NT2/D1 (cell line): ENCODE measurements around the gene SWT1.

ENCODE experiments used
- DNase-seq: peaks from one replicate; pipeline ENCODE4 v3.0.0-alpha.2; 2011; ENCODE audit warnings: low read depth, low spot score
- H3K27me3 ChIP-seq: 2 replicates; pipeline ENCODE4 v1.6.0; 2011; ENCODE audit warnings: mild to moderate bottlenecking; ENCODE audit not compliant: insufficient read length, insufficient read depth
- H3K36me3 ChIP-seq: 2 replicates; pipeline ENCODE4 v1.6.1; 2011; ENCODE audit warnings: mild to moderate bottlenecking, low read length, mixed read lengths; ENCODE audit not compliant: insufficient read depth, insufficient read length
- H3K4me1 ChIP-seq: 2 replicates; pipeline ENCODE4 v1.5.1; 2011; ENCODE audit not compliant: insufficient read depth, insufficient read length
- H3K4me3 ChIP-seq: 2 replicates; pipeline ENCODE4 v1.5.1; 2011; ENCODE audit warnings: low read depth; ENCODE audit not compliant: insufficient read length
- H3K9ac ChIP-seq: 2 replicates; pipeline ENCODE4 v1.6.0; 2011; ENCODE audit warnings: low read depth; ENCODE audit not compliant: insufficient read length
- H3K9me3 ChIP-seq: 2 replicates; pipeline ENCODE4 v1.5.1; 2011; ENCODE audit warnings: mild to moderate bottlenecking, low read length; ENCODE audit not compliant: insufficient read depth
- SUZ12 ChIP-seq: IDR thresholded peaks from 2 replicates; pipeline ENCODE4 v1.6.1; 2011; ENCODE audit not compliant: insufficient read length, insufficient read depth; ENCODE audit errors: extremely low read depth
- YY1 ChIP-seq: IDR thresholded peaks from 2 replicates; pipeline ENCODE4 v1.6.1; 2011; ENCODE audit not compliant: insufficient read length, insufficient read depth
- ZNF274 ChIP-seq: IDR thresholded peaks from 2 replicates; pipeline ENCODE4 v1.6.1; 2011; ENCODE audit warnings: mild to moderate bottlenecking, low read depth, low read length

The SWT1 gene

GRCh38 chr1:185305419-185305818 is 148.5 kb downstream of the SWT1 start:
- DNase-seq = no peak
- no peak overlapping the region for H3K4me3 ChIP-seq
- H3K9ac ChIP-seq = no peak overlapping the region
- TF ChIP-seq SUZ12 (no peak), ZNF274 (no peak), YY1 (no peak)
- H3K36me3 ChIP-seq = peaks cover 99% of the 10 kb centered on the region
- H3K27me3 ChIP-seq = no peaks in the 10 kb centered on the region
- H3K4me1 ChIP-seq = no peaks in the 10 kb centered on the region
- H3K9me3 ChIP-seq = no peaks in the 10 kb centered on the region

GRCh38 chr1:185308126-185308525 is 151.2 kb downstream of the SWT1 start:
- no peak for DNase-seq
- H3K4me1 ChIP-seq = no peaks in the 10 kb centered on the region
- H3K9me3 ChIP-seq = no peaks in the 10 kb centered on the region
- no peak for TF ChIP-seq SUZ12
- TF ChIP-seq YY1 = no peak
- no peak for TF ChIP-seq ZNF274
- H3K27me3 ChIP-seq = no peaks in the 10 kb centered on the region
- H3K4me3 ChIP-seq = no peak overlapping the region
- peaks cover 86% of the 10 kb centered on the region for H3K36me3 ChIP-seq
- H3K9ac ChIP-seq = no peak overlapping the region

GRCh38 chr1:185309566-185309965 is 152.6 kb downstream of the SWT1 start:
- no peak for DNase-seq
- H3K36me3 ChIP-seq = peaks cover 71% of the 10 kb centered on the region
- no peaks in the 10 kb centered on the region for H3K9me3 ChIP-seq
- H3K9ac ChIP-seq = no peak overlapping the region
- no peaks in the 10 kb centered on the region for H3K4me1 ChIP-seq
- no peak overlapping the region for H3K4me3 ChIP-seq
- no peaks in the 10 kb centered on the region for H3K27me3 ChIP-seq
- TF ChIP-seq SUZ12 (no peak), YY1 (no peak), ZNF274 (no peak)

- Histone ChIP-seq H3K36me3 (peaks cover 61% of the 10 kb centered on the region), H3K9me3 (no peaks in the 10 kb centered on the region), H3K27me3 (no peaks in the 10 kb centered on the region), H3K9ac (no peak overlapping the region), H3K4me1 (no peaks in the 10 kb centered on the region), H3K4me3 (no peak overlapping the region)
- DNase-seq = no peak
- no peak for TF ChIP-seq YY1
Measured at GRCh38 chr1:185311589-185312225, 154.7 kb downstream of the SWT1 start.

GRCh38 chr1:185312361-185313138 is 155.6 kb downstream of the SWT1 start:
- H3K4me1 ChIP-seq = no peaks in the 10 kb centered on the region
- no peaks in the 10 kb centered on the region for H3K9me3 ChIP-seq
- TF ChIP-seq ZNF274 (no peak), YY1 (no peak), SUZ12 (no peak)
- no peak overlapping the region for H3K9ac ChIP-seq
- peaks cover 53% of the 10 kb centered on the region for H3K36me3 ChIP-seq
- no peak overlapping the region for H3K4me3 ChIP-seq
- no peak for DNase-seq
- H3K27me3 ChIP-seq = no peaks in the 10 kb centered on the region

GRCh38 chr1:185314411-185314810 is 157.4 kb downstream of the SWT1 start:
- Histone ChIP-seq H3K4me1 (no peaks in the 10 kb centered on the region), H3K27me3 (no peaks in the 10 kb centered on the region)

GRCh38 chr1:185315445-185316071 is 158.6 kb downstream of the SWT1 start:
- no peak for DNase-seq
- peak overlapping the region; percentile 98 for H3K4me3 ChIP-seq
- H3K9ac ChIP-seq = peak overlapping the region; percentile 97
- H3K36me3 ChIP-seq = peaks cover 23% of the 10 kb centered on the region
- H3K4me1 ChIP-seq = no peaks in the 10 kb centered on the region
- no peaks in the 10 kb centered on the region for H3K27me3 ChIP-seq
- 0 out of 2 replicates have a peak, but pooled peaks cover 1% of the 10 kb centered on the region for H3K9me3 ChIP-seq
- TF ChIP-seq SUZ12 (no peak), ZNF274 (no peak), YY1 (no peak)

More at GRCh38 chr1:185314411-185314810, 157.4 kb downstream of the SWT1 start:
- Histone ChIP-seq H3K9me3 (no peaks in the 10 kb centered on the region), H3K9ac (peak overlapping the region; percentile 2), H3K4me3 (peak overlapping the region; percentile 98), H3K36me3 (peaks cover 34% of the 10 kb centered on the region)
- TF ChIP-seq ZNF274 = no peak
- TF ChIP-seq YY1 = no peak
- TF ChIP-seq SUZ12 = no peak
- DNase-seq = no peak
